CD8-positive, alpha-beta memory T cell (primary cell): ENCODE data around the gene CIAO3. TPM values are rescaled to one million over a fixed set of nuclear protein-coding genes. Genes with fewer than 3 reads are reported as not detected.

Source experiments
- polyA plus RNA-seq: library from polyadenylated mRNA; unstranded; fragments of 300-500 nt; fragmentation: Illumina TruSeq; gene quantifications from one replicate; pipeline ENCODE4 v1.2.3, GENCODE V29; 2021
- total RNA-seq, 2 experiments: library from RNA; stranded (reverse); gene quantifications; one replicate each; pipeline ENCODE4 v1.2.3, GENCODE V29; 2021

CIAO3 gene
- total and polyA plus RNA-seq, 3 experiments from 2014 or later = 23.1 to 37.9 (median 34.8) TPM

Other genes with a start within 250 kb of the CIAO3 start
- gene CAPN15, start 213.3 kb downstream of the CIAO3 start, total RNA-seq = 10 to 100 TPM; 91.9 to 98.6 TPM
- gene CAPN15, start 213.3 kb downstream of the CIAO3 start, polyA plus RNA-seq = 15.5 TPM
- gene PRR35, start 180.6 kb downstream of the CIAO3 start, total RNA-seq = not detected
- not detected for gene PRR35, start 180.6 kb downstream of the CIAO3 start, polyA plus RNA-seq
- gene NHLRC4, start 174.0 kb downstream of the CIAO3 start, total RNA-seq = under 1 TPM; 0.55 to 0.59 TPM
- gene NHLRC4, start 174.0 kb downstream of the CIAO3 start, polyA plus RNA-seq = 1.6 TPM
- gene PIGQ, start 171.0 kb downstream of the CIAO3 start, total RNA-seq = 10 to 100 TPM; 47.4 to 50.1 TPM
- 14.0 TPM for gene PIGQ, start 171.0 kb downstream of the CIAO3 start, polyA plus RNA-seq
- gene RAB40C, start 150.9 kb downstream of the CIAO3 start, total RNA-seq = 10 to 100 TPM; 12.3 to 13.3 TPM
- gene RAB40C, start 150.9 kb downstream of the CIAO3 start, polyA plus RNA-seq = 22.8 TPM
- under 1 TPM; 0.11 to 0.22 TPM for gene WFIKKN1, start 110.0 kb downstream of the CIAO3 start, total RNA-seq
- 0.09 TPM for gene WFIKKN1, start 110.0 kb downstream of the CIAO3 start, polyA plus RNA-seq
- 100 to 1,000 TPM; 129 TPM for gene METTL26, start 104.7 kb downstream of the CIAO3 start, total RNA-seq
- gene METTL26, start 104.7 kb downstream of the CIAO3 start, polyA plus RNA-seq = 97.4 TPM
- gene MCRIP2, start 99.2 kb downstream of the CIAO3 start, total RNA-seq = 10 to 100 TPM; 59.3 to 64.8 TPM
- 24.9 TPM for gene MCRIP2, start 99.2 kb downstream of the CIAO3 start, polyA plus RNA-seq
- 10 to 100 TPM; 69.6 to 78.4 TPM for gene WDR90, start 91.6 kb downstream of the CIAO3 start, total RNA-seq
- 1.4 TPM for gene WDR90, start 91.6 kb downstream of the CIAO3 start, polyA plus RNA-seq
- 100 to 1,000 TPM; 140 to 151 TPM for gene RHOT2, start 72.9 kb downstream of the CIAO3 start, total RNA-seq
- gene RHOT2, start 72.9 kb downstream of the CIAO3 start, polyA plus RNA-seq = 49.6 TPM
- under 1 TPM; 0.33 to 0.44 TPM for gene RHBDL1, start 65.3 kb downstream of the CIAO3 start, total RNA-seq
- 0.29 TPM for gene RHBDL1, start 65.3 kb downstream of the CIAO3 start, polyA plus RNA-seq
- 100 to 1,000 TPM; 111 to 124 TPM for gene STUB1, start 60.6 kb downstream of the CIAO3 start, total RNA-seq
- 161 TPM for gene STUB1, start 60.6 kb downstream of the CIAO3 start, polyA plus RNA-seq
- gene JMJD8, start 56.7 kb downstream of the CIAO3 start, total RNA-seq = 10 to 100 TPM; 53.0 to 55.9 TPM
- 56.6 TPM for gene JMJD8, start 56.7 kb downstream of the CIAO3 start, polyA plus RNA-seq
- 10 to 100 TPM; 23.9 to 25.2 TPM for gene WDR24, start 50.6 kb downstream of the CIAO3 start, total RNA-seq
- 15.4 TPM for gene WDR24, start 50.6 kb downstream of the CIAO3 start, polyA plus RNA-seq
- gene FBXL16, start 35.2 kb downstream of the CIAO3 start, total RNA-seq = 10 to 100 TPM in 1 of 2 experiments, 1 to 10 TPM in 1; 7.6 to 11.1 TPM
- 16.9 TPM for gene FBXL16, start 35.2 kb downstream of the CIAO3 start, polyA plus RNA-seq
- 10 to 100 TPM; 34.8 to 38.2 TPM for gene METRN, start 25.9 kb downstream of the CIAO3 start, total RNA-seq
- 50.3 TPM for gene METRN, start 25.9 kb downstream of the CIAO3 start, polyA plus RNA-seq
- gene ANTKMT, start 19.9 kb downstream of the CIAO3 start, total RNA-seq = 10 to 100 TPM; 64.2 to 72.0 TPM
- gene ANTKMT, start 19.9 kb downstream of the CIAO3 start, polyA plus RNA-seq = 127 TPM
- 1 to 10 TPM; 9.8 to 9.9 TPM for gene CCDC78, start 14.6 kb downstream of the CIAO3 start, total RNA-seq
- 0.53 TPM for gene CCDC78, start 14.6 kb downstream of the CIAO3 start, polyA plus RNA-seq
- 10 to 100 TPM; 31.5 to 35.6 TPM for gene HAGHL, start 13.9 kb downstream of the CIAO3 start, total RNA-seq
- gene HAGHL, start 13.9 kb downstream of the CIAO3 start, polyA plus RNA-seq = 10.7 TPM
- gene MSLN, start 19.7 kb upstream of the CIAO3 start, total RNA-seq = not detected
- not detected for gene MSLN, start 19.7 kb upstream of the CIAO3 start, polyA plus RNA-seq
- gene RPUSD1, start 47.4 kb upstream of the CIAO3 start, total RNA-seq = 10 to 100 TPM; 40.2 to 44.5 TPM
- 34.2 TPM for gene RPUSD1, start 47.4 kb upstream of the CIAO3 start, polyA plus RNA-seq
- 100 to 1,000 TPM; 121 to 122 TPM for gene CHTF18, start 47.6 kb upstream of the CIAO3 start, total RNA-seq
- gene CHTF18, start 47.6 kb upstream of the CIAO3 start, polyA plus RNA-seq = 3.7 TPM
- not detected for gene GNG13, start 59.7 kb upstream of the CIAO3 start, total RNA-seq
- not detected for gene GNG13, start 59.7 kb upstream of the CIAO3 start, polyA plus RNA-seq
- gene LMF1, start 230.0 kb upstream of the CIAO3 start, total RNA-seq = 10 to 100 TPM; 11.7 to 14.0 TPM
- gene LMF1, start 230.0 kb upstream of the CIAO3 start, polyA plus RNA-seq = 15.8 TPM
- under 1 TPM; 0.39 to 0.62 TPM for gene SOX8, start 240.8 kb upstream of the CIAO3 start, total RNA-seq
- 0.39 TPM for gene SOX8, start 240.8 kb upstream of the CIAO3 start, polyA plus RNA-seq